ENCODE results near the gene CLSTN2. TPM values are rescaled to one million over a fixed set of nuclear protein-coding genes. Genes with fewer than 3 reads are reported as not detected.

The CLSTN2 gene
- total and polyA plus RNA-seq, 2 of the 8 experiments (the other 6 are each of a cell fraction or from before 2014, with no cell fraction given) = 0.39 to 0.52 TPM

DNA sequence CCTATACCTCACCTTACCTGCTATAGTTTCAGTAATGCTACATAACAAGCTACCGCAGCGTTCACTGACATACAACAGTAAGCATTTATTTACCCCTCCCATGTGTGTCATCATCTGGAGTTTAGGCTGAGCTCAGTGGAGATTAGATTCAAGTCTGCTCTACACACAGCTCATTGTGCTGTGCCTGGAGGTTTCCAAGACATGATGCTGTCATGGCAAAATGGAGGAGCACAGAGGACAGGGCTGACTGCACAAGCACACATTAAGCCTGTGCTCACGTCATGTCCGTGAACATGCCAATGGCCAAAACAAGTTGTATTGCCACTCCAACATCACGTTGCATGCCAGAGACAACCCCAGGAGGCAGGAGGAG, 409.1 kb downstream of the CLSTN2 start:
- no peak overlapping the region for H3K23ac ChIP-seq (ENCODE audit: insufficient read length)
- TF ChIP-seq YY1 (IDR thresholded peaks at IDR 0.05; ENCODE audit: low read depth, low read length) (no peak), CHD2 (IDR thresholded peaks at IDR 0.05; ENCODE audit: low read length) (no peak), SRF (IDR thresholded peaks at IDR 0.05; ENCODE audit: low read depth, low read length) (no peak), NRF1 (IDR thresholded peaks at IDR 0.05; ENCODE audit: low read depth, low read length) (no peak), JUN (IDR thresholded peaks at IDR 0.05; ENCODE audit: low read depth, low read length) (no peak), EP300 (IDR thresholded peaks at IDR 0.05; ENCODE audit: borderline replicate concordance in 1 of 2, low read depth in 2 of 2, low read length in 2 of 2) (no peak), NANOG (IDR thresholded peaks at IDR 0.05; ENCODE audit: insufficient read depth, low read depth, low read length, poor library complexity, severe bottlenecking) (no peak), SIN3A (conservative IDR thresholded peaks at IDR 0.05 in 1 of 2, IDR thresholded peaks at IDR 0.05 in 1 of 2; ENCODE audit: low read depth in 1 of 2, low read length in 2 of 2) (no peak), JUND (IDR thresholded peaks at IDR 0.05; ENCODE audit: low read length) (no peak), CREB1 (IDR thresholded peaks at IDR 0.05) (no peak), SAP30 (IDR thresholded peaks at IDR 0.05; ENCODE audit: insufficient read depth, insufficient replicate concordance, low read length) (no peak)
- TF ChIP-seq, protein P1, sequence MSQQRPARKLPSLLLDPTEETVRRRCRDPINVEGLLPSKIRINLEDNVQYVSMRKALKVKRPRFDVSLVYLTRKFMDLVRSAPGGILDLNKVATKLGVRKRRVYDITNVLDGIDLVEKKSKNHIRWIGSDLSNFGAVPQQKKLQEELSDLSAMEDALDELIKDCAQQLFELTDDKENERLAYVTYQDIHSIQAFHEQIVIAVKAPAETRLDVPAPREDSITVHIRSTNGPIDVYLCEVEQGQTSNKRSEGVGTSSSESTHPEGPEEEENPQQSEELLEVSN (IDR thresholded peaks at IDR 0.05) = no peak

More for the DNA sequence above, 409.1 kb downstream of the CLSTN2 start:
- Histone ChIP-seq H2BK15ac (ENCODE audit: low read length) (0 out of 2 replicates have a peak overlapping the region, but pooled peaks have one; percentile 11), H2BK5ac (ENCODE audit: low read depth, low read length) (peak overlapping the region; percentile 26; the same call in 1 of the 2 replicates), H3K9me3 (ENCODE audit: insufficient read depth in 2 of 2, low read depth in 1 of 2, low read length in 1 of 2) (no peaks in the 10 kb centered on the region), H2AK5ac (ENCODE audit: low read depth, low read length) (0 out of 2 replicates have a peak overlapping the region, but pooled peaks have one; percentile 13), H3K14ac (ENCODE audit: insufficient read length) (no peak overlapping the region), H3K79me1 (ENCODE audit: low read depth, low read length) (no peaks in the 10 kb centered on the region), H4K8ac (ENCODE audit: extremely low read depth, insufficient read depth, low read length) (no peak overlapping the region), H3K23me2 (ENCODE audit: low read depth, low read length) (no peaks in the 10 kb centered on the region), H3K79me2 (ENCODE audit: control insufficient read depth in 1 of 2, insufficient read depth in 2 of 2, low read length in 2 of 2) (no peaks in the 10 kb centered on the region), H3K27ac (ENCODE audit: low read depth, low read length) (no peak overlapping the region), H4K20me1 (replicated peaks in 1 of 2; ENCODE audit: control insufficient read depth in 1 of 2, insufficient read depth in 2 of 2, low read length in 2 of 2) (no peaks in the 10 kb centered on the region), H3K4me1 (replicated peaks in 1 of 4; ENCODE audit: control insufficient read depth in 3 of 4, insufficient read depth in 4 of 4, low read length in 3 of 4) (peaks cover 5 to 16% (median 15%) of the 10 kb centered on the region in 4 experiments), H2AFZ (ENCODE audit: low read length) (no peak overlapping the region), H2BK120ac (replicated peaks; ENCODE audit: low read depth, low read length) (peak overlapping the region; percentile 75), H4K5ac (ENCODE audit: insufficient read length, low read depth, low read length) (peak overlapping the region; percentile 18), H3K4me2 (ENCODE audit: insufficient read depth in 1 of 2, low read depth in 2 of 2, low read length in 2 of 2) (no peak overlapping the region), H3K36me3 (ENCODE audit: control insufficient read depth in 2 of 4, insufficient read depth in 4 of 4, low read length in 3 of 4) (no peaks in the 10 kb centered on the region), H3K27me3 (replicated peaks in 1 of 4; ENCODE audit: control insufficient read depth in 3 of 4, extremely low read depth in 1 of 4, insufficient read depth in 3 of 4, low read length in 3 of 4) (no peaks in the 10 kb centered on the region), H4K91ac (replicated peaks; ENCODE audit: insufficient read length, low read length) (peak overlapping the region; percentile 88), H3K4ac (replicated peaks; ENCODE audit: insufficient read length, low read depth, low read length) (peak overlapping the region; percentile 48), H3K56ac (replicated peaks; ENCODE audit: insufficient read length, low read depth, low read length) (no peak overlapping the region), H3K4me3 (ENCODE audit: extremely low read depth in 1 of 4, insufficient read depth in 2 of 4, low read depth in 3 of 4, low read length in 4 of 4) (no peak overlapping the region), H2BK20ac (ENCODE audit: low read length) (peak overlapping the region; percentile 37), H2BK12ac (ENCODE audit: low read depth, low read length) (peak overlapping the region; percentile 92; the same call in 1 of the 2 replicates), H3K9ac (replicated peaks in 1 of 4; ENCODE audit: extremely low read depth in 1 of 4, low read depth in 3 of 4, low read length in 3 of 4) (peak overlapping the region in 1 of 4 experiments; percentile 27; a peak in 1 of 7 replicates), H3K18ac (ENCODE audit: extremely low read depth, low read length) (peak overlapping the region; percentile 0; the same call in 1 of the 2 replicates)
- POLR2A ChIA-PET (ENCODE audit: partially characterized antibody) = interaction anchor here (1.0 kb wide), 1 partner anchor 539 kb away, joined by 3 read pairs; no protein-coding TSS in a partner anchor
- WGBS, 2 experiments (ENCODE audit: extremely low coverage in 1 of 2, insufficient coverage in 1 of 2, insufficient read length in 1 of 2, insufficient replicate concordance in 2 of 2, low coverage in 1 of 2, low lambda C conversion rate in 2 of 2, missing lambda C conversion rate in 1 of 2) = 91% methylated on average over 5 of the region's 5 CpGs; no CpG with 5 or more reads in 1 of the 2 experiments
- CTCF ChIA-PET (ENCODE audit: partially characterized antibody) = interaction anchor here (1.1 to 1.3 kb wide), 2 partner anchors 23 to 155 kb away, joined by 3 read pairs; no protein-coding TSS in a partner anchor
- DNase-seq (ENCODE audit: low read depth in 1 of 2, low spot score in 2 of 2) (no peak), FAIRE-seq (no peak)

Measured in H1 (cell line).